Femur (tissue), 1 donor: ENCODE results near the gene EPN2.
A peak's percentile ranks its signal among the peaks of the same experiment; 100 is the strongest.

Experiments used
- DNase-seq: peaks from one replicate; pipeline ENCODE4 v3.0.0-alpha.2; 2017

The EPN2 gene

DNA sequence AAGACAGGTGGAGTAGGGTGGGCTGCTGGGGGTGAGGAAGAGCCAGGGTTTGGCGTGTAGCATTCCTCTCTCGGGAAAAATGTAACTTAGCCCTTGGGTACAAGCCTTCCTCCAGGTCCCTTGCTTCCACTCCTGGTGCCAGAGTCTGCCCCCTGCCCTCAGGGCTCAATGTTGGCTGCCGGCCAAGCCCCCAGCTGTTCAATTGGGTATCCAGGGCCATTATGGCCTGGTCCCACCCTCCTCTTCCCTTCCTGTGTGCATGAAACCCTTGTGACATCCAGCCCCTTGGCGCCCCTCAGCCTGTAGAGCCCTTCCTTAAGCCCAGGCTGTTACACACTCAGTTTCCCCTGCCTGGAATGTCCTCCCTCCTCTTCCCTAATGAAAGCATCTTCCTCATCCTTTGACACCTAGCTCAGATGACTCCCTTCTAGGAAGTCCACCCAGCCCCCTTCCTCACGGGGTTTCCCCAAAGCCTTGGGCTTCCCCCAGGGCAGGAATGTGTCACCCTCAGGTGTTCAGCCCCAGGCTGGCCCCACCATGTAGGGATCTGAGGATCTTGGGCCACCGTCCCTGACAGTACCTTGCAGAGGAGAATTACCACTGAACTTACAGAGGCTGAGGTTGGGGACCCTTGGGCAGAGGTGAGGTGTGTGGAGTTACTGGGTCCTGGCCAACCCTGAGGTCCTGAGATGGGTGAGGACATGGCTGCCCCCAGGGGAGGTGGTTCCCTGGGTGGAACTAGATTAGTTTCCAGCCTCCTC is 95.4 kb downstream of the EPN2 start:
- DNase-seq, result no peak

DNA sequence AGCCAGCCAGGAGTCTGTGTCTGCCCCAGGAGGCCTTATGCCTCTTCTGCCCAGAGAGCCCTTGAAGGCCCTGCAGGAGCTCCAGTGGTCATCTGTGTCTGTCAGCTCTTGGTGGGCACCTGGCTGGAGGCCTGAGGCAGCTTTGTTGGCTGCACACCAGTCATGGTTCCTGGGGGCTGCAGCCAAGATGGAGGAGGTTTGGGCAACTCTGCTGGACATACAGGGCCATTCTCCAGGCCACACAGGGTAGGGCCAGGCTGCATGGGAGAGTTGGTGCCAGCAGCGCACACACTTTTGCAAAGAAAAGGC is 95.9 kb downstream of the EPN2 start:
- no peak for DNase-seq

DNA sequence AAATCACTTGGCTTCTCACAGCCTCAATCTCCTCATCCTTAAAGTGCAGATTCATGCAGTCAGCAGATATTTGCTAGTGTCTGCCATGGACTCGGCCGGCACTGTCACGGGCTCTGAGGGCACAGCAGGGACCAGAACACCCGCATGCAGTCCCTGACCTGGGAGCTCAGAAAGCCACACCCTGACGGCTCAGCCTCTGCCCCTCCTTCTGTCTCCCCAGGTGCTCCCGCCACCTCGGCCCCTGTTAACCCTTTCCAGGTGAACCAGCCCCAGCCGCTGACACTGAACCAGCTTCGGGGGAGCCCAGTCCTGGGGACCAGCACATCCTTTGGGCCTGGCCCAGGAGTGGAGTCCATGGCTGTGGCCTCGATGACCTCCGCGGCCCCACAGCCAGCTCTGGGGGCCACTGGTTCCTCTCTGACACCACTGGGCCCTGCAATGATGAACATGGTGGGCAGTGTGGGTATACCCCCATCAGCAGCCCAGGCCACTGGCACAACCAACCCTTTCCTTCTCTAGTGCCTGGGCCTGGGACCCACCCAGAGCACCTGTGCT is 96.6 kb downstream of the EPN2 start:
- DNase-seq, result no peak

DNA sequence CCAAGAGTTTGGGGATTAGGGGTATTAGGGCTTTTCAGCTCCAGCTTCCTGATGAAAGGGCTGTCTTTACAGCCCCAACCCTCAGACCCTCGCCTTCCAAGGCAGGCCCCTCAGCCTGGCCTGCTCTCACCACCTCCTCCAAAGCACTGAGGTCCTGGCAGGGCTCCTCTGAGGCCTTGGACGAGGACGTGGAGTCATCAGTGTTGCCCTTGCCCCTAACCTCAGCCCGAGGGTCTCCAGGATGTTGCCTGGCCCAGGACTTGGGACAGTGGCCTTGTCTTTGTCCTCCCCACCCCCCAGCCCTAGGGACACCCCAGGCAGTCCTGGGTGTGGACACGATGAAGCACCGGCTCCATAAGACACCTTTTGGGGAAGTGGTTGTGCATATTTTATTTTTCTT is 97.2 kb downstream of the EPN2 start:
- no peak for DNase-seq

DNA sequence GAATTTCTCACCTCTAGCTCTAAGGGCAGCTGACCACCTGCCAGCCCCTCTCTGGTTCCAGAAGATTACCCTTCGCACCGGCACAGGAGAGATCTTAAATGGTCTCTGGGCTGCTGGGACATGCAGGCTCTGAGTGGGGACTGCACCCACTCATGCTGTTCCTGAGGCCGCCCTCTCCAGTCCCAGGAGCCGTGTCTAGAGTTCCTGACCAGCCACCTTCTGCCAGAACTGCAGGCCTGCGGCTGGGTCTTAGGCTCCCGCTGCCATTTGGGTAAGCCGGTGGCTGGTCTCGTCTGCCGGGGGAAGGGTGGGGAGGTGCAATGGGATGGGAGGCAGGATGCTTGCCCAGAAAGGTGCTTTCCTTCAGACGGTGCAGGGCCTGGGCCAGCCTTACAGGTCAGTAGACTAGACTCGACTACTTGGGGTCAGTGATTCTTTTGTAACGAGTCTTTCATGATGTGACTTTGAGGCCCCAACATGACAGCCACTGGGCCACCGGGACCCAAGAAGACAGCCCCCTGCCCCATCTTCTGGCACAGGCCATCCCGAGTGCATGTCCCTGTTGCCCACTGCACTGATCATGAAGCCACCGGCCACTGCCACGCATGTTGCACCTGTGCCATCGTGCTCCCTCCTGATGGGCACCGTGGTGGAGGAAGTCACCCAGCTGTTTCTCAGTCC is 98.9 kb downstream of the EPN2 start:
- no peak for DNase-seq

DNA sequence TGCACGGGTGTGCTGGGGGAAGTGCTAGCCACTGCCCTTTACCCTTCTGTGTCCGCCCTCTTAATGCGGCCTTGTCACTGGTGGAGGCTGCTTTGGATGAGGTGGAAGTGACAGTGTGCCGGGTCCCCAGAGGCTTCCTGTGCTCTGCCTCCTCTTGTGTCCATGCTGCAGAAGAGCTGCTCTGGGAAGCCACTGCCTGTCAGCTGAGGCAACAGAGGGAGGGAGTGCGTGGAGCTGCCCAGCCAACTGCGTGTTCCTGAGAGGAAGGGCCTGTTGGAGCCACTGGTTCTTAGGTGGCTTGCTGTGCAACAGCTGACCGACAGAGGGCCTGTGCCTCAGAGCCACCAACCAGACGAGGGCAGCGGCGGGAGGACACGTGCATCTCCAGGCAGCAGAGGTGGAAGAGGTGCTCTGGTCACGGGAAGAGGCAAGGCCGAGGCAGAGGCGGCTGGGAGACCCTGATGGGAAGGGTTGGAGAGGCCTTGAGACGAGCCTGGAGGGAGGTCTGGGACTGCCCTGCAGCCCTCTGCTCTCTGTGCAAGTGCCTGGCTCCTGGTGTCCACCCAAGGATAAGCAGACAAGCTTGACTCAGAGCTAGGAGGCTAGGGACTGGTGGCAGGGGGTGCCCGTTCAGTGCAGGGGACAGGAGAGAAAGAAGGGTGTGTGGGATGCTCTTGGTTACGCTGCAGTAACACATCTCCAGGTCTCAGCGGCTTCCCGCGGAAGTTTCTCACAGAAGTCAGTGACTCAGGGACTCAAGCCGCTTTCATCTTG is 100.0 kb downstream of the EPN2 start:
- no peak for DNase-seq

DNA sequence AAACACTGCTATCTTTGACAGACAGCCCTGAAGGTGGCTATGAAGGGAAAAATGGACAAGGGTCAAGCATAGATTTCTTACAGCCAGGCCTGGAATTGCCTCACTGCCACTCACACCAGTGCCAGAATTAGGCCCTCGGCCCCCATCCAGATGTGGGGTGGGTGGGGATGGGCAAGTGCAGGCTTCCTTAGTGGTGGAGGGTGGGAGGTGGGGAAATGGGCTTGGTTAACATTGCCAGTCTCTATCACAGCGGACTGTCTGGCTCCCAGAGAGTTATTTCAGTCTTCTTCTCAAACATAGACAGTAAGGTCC is 100.5 kb downstream of the EPN2 start:
- DNase-seq, result no peak

DNA sequence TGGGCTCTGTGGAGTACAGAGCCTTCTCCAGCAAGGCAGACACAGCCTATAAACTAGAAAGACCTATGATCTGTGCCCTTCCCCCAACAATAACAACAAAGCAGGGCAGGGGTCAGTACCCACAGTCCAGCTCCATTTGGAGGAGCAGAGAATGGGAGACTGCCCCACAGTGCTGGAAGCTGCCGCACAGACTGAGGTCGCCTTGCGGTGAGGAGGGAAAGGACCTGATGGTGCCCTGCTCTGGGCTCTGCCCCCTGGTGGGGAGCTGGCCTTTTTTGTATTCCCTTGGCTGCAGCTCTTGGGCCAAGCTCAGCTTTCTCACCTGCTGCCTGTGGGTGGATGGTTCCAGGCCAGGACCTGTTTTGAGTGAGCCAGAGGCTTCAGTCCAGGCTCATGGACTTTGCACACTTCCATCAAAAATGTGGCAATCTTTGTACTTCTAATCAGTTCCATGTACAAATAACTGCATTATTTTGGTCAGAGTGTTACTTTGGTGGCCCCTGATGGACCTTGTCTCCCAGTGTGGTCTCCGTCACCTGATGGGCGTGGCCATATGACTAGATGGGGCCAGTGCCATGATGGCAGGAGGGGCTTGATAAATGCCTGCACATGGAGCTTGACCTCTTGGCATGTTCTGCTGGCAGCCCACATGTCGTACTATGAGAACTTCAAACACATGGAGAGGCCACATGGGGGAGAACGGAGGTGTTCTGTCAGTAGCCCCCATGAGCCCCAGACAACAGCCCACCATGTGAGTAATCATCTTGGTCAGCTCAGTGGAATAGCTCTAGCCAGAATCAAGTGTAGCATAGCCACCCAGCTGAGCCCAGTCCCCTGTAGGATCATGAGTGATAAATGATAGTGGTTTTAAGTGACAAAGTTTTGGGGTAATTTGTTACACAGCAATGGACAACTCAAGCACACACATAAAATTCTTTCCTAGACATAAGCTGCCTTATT is 101.1 kb downstream of the EPN2 start:
- peak; percentile 59 for DNase-seq

DNA sequence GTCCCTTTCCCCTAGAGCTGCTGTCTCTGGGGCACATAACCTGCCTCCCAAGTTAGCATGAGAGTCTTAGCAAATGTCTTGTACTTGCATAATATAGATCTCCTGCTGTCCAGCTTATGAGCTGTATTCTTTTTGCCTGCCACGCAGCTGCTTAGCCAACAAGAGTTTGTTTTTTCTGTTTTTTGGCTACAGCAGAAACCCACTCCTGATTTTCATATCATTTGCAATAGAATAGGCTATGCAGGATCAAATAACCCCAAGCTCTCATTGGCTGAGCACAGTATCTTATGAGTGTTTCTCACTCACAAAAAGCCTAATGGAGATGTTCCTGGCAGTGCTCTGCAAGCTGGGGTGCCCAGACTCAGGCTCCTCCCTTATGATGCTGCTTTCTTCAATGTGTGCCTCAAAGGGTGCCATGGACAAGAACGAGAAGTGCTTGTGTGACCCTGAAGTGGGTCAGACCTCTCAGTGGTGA is 102.2 kb downstream of the EPN2 start:
- DNase-seq, result no peak

DNA sequence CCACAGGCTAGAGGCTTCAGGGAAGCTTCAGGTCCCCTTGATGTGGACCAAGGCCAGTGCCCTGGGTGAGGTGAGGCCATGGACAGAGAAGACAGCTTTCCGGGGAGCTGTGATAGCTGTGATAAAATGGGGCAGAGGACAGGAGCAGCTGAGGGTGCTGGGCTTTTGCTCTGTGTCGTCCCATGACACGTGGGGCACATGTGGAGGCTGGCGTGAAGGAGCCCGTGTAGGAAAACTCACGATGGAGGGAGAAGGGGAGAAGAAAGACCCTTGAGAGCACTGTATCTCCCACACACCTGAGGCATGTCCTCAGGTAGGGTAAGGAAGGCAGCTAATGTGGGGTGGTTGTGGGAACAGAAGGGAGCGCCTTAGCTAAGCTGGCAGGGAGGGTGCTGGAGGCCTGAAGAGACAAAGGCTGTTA is 104.1 kb downstream of the EPN2 start:
- DNase-seq, result peak; percentile 18

DNA sequence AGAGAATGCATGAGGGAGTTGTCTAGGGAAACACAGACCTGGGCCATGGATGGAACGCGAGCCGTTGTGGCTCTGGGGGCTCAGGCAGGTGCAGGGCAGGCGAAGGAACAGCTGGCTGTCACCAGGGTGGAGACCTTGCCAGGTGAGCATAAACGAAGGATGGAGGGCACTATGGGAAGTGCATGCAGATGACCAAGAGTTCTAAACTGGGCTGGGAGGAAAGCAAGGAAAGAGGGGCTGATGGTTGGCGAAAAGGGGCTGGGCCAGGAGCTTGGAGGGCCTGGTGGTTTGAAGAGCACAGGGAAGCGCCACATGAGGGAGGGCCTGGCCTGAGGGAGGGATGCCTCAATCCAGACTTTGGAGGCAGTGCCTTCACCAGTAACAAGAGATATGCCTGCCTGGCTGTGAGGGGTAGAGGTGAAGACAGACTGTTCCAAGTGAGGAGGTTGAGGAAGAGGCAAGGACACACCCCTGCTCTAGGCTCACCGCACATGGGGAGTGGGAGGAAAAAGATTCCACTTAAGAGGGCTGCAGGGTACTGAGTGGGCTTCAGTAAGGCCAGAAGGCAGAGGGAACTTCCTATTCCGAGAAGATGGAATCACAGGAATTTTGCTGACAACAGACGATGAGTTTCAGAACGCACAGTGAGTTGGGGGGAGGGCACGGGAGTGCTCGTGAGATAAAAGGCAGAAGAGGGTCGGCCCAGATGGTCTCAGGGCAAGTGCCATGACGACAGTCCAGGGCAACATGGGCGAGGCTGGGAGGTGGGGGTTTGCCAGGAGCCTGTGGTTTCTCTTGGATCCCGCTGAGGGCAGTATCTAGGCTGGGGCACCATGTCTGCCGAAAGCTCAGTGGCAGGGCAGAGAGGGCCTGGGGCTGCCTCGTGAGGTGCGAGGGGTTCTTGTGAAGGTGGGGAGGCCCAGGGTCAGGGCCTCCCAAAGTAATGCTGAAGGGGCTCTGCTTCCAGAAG is 104.8 kb downstream of the EPN2 start:
- DNase-seq, result no peak

DNA sequence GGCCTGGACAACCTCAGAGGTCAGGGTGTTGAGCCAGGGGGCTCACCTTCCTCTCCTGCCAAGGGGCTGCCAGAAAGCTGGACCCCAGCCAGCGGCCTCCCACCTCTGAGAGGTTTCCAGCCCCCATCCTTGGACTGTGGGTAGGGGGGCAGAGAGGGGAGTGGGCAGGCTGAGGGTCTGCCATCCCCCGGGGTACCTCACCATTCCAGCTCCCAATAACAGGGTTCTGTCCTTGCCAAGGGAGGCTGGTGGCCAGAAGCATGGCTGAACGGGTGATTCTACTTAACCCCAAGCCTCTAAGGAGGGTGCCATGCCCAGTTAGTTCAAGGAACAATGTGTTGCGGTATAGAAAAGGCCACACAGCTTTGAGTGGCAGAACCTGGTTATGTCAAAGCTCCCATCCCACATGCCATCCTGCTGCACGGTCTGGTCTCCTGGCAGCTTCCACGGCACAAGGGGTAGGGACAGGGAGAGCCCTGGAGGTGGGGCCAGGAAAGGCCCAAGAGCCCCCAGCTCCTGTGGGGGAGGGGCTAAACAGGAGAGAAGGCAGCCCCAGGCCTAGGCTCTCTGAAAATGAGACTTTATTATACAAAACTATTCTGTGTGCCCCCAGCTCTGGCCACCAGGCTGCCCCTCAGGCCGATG is 105.6 kb downstream of the EPN2 start:
- no peak for DNase-seq

DNA sequence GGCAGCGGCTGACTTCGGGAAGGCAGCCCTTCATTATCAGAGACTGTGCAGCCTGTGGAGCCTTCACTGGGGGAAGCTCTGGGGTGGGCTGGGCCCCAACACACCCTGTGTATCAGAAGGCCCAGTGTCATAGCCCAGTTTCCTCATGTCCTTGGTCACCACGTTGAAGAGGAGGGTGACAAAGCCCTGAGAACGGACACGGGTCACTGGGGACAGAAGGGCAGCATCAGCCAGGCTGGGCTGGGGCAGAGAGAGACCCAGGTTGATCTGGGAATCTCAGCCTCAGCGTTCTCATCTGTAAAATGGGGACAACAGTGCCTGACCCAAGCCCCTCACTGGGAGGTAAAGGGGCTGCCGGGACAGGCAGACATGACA is 106.1 kb downstream of the EPN2 start:
- peak; percentile 27 for DNase-seq

DNA sequence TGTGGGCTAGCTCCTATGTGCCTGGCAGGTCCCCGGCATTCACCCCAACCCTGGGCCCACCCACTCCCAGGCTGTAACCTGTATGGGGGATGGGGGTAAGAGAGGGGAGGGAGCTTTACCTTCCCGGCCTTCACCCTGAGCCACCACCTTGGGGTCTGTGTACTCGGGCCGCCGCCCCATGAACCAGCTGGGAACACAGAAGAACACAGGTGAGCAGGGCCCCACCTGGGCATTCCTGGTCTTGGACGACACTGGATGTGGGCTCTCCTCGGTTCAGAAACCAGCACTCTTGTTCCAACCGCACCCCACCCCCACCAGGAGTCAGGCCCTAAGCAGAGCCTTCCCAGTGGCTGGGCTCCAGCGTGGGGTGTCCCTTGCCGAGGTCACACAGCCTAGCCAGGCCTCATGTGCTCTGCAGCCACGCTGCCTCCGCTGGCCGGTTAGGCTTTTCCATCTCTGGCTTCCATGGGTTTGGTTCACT is 106.5 kb downstream of the EPN2 start:
- DNase-seq, result peak; percentile 31

DNA sequence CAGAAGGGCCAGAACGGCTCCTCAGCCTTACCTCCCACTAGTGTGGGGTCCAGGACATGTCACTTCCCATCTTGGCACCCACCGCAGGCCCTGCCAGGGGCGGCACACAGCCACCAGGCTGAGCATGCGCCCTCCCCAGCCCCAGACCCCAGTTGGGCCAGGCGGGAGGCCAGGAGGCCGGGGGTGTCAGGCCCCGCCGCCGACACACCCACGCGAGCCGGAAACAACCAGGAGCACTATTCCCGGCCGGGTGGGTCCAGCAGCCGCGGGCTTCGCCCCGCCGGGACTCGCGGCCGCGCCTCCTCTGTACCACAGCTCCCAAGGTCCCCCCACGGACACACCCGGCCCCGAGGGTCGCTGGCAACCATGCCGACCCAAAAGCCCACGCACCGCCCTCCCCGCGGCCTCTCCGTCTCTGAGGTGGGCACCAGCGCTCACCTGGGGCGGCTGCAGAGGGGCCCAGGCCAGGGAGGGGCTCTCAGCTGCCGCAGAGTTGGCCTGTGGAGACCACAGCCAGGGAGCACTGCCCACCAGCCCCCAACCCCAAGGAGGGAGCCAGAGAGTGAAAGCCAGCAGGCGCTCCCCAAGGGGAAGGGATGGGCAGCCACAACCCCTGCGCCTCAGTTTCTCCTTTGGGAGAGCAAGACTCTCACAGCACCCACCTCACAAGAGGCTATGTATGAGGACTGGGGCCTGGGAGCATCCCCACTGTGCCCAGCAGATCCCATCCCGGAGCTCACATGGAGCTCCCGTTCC is 107.3 kb downstream of the EPN2 start:
- no peak for DNase-seq

DNA sequence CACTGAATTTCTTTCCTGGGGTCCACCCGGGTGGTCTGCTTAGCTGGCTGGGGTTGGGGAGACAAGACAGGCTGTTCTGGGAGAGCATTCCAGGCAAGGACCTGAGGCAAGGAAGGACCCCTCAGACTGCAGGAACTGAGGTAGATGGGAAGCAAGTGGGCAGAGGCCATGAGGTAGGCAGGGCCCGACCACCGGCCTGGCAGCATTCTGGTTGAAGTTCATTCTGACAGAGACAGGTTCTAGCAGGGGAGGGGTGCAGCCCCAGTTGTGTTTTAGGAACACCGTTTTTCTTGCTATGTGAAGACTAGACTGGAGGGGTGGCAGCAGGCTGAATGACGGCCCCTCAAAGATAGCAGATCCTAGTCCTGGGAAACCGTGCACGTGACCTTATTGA is 107.9 kb downstream of the EPN2 start:
- no peak for DNase-seq

DNA sequence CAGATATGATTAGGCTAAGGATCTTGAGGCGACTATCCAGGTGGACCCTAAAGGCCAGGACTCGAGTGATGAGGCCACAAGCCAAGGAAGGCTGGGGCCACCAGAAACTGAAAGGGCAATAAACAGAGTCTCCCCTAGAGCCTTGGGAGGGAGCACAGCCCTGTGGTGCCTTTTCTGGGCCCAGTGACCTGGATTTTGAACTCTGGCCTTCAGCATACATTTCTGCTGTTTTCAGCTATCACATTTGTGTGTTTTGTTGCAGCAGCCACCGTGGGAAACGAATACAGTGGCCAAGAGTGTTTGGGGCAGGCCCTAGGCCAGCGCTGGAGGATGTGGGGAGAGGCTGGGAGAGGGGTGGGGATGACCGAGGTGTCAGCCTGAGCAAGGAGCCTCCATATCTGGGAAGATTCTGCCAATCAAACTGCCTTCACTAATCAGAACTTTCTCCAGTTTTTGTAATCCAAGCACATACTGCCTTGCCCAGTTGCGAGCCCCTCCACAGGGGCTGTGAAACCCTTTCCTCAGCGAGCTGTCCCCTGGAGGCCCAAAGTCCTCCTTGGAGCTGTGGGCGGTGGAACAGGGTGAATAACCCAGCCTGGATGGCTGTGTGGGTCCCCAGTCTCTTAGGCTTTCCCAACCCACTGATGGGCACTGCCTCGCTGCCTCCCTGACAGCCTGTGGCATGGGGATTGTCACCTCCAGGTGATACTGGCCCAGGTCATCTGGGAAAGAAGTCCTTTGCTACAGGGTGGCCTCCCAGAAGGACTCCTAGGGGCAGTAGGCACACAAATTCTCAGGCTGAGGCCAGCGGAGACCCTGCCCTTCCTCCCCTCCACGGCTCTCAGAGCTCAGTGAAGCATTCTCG is 108.6 kb downstream of the EPN2 start:
- DNase-seq, result no peak

DNA sequence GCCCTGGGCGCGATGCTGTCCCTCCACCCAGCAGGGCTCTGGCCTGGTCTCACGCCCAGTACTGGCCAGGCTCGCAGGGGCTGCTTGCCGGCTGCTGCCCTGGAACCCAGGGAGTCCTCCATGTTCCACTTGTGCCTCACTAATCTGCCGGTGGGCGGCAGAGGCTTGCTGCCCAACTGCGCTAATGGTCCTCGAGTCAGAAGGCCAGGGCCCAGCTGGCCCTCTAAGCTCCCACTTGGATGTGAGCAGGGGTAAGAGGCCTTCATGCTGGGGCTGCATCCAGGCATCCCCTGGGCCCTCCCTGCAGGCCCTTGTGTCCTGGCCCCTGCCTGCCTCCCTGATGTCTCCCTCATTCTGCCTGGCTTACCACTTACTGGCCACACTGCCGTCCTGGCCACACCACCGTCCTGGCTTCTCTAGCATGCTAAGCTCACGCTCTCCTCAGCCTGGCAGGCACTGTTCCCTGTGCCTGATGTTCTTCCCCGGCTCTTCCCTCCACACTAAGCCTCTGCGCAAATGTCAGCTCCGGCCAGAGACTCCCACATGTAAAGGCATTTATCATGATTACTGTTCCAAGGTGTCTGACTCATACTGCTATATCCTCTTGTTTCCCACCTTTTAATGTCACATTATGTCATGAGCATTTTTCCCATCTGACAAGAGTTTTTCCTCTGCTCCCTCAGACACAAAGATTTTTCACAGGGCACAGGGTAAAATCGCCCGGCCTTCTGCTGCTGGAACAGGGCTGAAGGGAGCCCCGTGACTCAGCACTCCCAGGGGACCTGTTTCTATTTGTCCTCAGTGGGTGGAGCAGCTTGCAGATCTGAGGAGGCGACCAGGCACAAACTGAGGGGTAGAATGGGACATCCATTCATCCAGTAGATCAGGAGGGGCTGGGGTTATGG is 109.4 kb downstream of the EPN2 start:
- DNase-seq, result peak; percentile 77
